ENCODE data around the gene GOLIM4. TPM values are rescaled to one million over a fixed set of nuclear protein-coding genes. Genes with fewer than 3 reads are reported as not detected.

GOLIM4 gene
- total and polyA plus RNA-seq, 7 experiments from 2014 or later: 0.43 to 5.5 (median 1.0) TPM; not detected in 2

DNA sequence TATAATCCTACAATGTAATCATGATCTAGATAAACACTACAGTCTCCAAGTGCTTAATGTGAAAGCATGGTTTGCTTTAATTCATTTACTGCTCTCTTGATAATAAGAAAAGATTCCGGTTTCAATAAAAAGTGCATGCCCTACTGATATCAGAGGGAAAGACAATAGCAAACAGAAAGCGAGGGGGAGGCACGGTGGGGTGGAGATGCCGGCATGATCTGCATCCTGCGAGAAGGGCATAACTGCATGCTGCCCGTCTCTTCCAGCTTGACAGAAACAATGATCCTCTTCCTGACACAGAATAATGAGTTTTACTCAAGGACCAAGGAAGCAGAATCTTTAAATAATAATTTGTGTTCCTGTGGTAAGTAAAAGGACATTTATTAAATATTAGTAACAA lies 51.7 kb downstream of the GOLIM4 start:
- Histone ChIP-seq H3K4me3 (ENCODE audit: low read length) (no peak overlapping the region), H3K27me3 (ENCODE audit: control insufficient read depth in 2 of 2, insufficient read depth in 2 of 2, low read length in 2 of 2) (no peaks in the 10 kb centered on the region), H3K36me3 (ENCODE audit: control insufficient read depth in 2 of 3, insufficient read depth in 3 of 3, low read length in 3 of 3) (no peaks in the 10 kb centered on the region), H3K4me1 (ENCODE audit: control insufficient read depth in 2 of 2, insufficient read depth in 2 of 2, low read length in 2 of 2) (no peaks in the 10 kb centered on the region), H3K27ac (ENCODE audit: low read depth, low read length) (no peak overlapping the region), H3K9me3 (ENCODE audit: control insufficient read depth in 2 of 3, low read length in 3 of 3) (no peaks in the 10 kb centered on the region)
- H3K4me1 Mint-ChIP-seq: no peaks in the 10 kb centered on the region
- H3K9me3 Mint-ChIP-seq: no peaks in the 10 kb centered on the region
- H3K27ac Mint-ChIP-seq: no peak overlapping the region
- ATAC-seq (no peak), DNase-seq (no peak)
- CTCF ChIA-PET: no interaction called here
- intact Hi-C loops (cut with micrococcal nuclease): loop anchor here (5.0 to 10.0 kb wide), 2 partner anchors 117 to 1701 kb away; no protein-coding TSS in a partner anchor
- no peaks in the 10 kb centered on the region for H3K36me3 Mint-ChIP-seq
- H3K4me3 Mint-ChIP-seq: no peak overlapping the region
- POLR2A ChIA-PET: no interaction called here
- H3K27me3 Mint-ChIP-seq: peaks cover 0 to 3% (median 0%) of the 10 kb centered on the region in 5 donors

DNA sequence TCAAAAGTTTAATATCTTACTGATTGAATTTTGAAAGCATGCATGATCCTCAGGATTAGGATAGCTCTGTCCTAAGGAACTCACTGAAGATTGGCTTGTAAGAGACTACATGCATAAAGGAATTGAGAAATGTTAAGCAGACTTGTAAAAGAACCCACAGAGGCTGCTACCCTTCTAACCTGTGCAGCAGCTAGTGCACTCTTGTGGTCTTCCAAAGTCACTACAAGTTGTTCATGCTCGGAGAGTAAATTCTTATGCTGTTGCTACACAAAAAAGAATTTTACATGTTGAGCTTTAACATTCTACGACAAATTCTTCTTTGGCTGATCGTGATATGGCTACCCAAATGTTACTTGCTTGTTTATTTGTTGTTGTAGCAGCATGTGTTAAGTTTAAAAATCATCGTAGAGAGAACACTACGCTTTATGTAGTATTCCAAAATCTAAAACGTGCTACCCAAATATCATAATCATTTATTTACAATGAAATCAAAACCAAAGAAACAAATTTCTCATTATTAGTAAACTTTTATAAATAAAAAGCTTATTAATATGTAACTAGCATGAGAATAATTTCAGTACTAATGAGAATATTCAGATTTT lies 55.0 kb downstream of the GOLIM4 start:
- CTCF ChIA-PET: interaction anchor here (0.7 kb wide), 1 partner anchor 345 kb away, joined by 3 read pairs; no protein-coding TSS in a partner anchor
- intact Hi-C loops (cut with micrococcal nuclease): loop anchor here (5.0 to 10.0 kb wide), 2 partner anchors 113 to 1704 kb away; no protein-coding TSS in a partner anchor
- no peaks in the 10 kb centered on the region for H3K9me3 Mint-ChIP-seq
- Histone ChIP-seq H3K4me3 (ENCODE audit: low read length) (no peak overlapping the region), H3K27me3 (ENCODE audit: control insufficient read depth in 2 of 2, insufficient read depth in 2 of 2, low read length in 2 of 2) (no peaks in the 10 kb centered on the region), H3K9me3 (ENCODE audit: control insufficient read depth in 2 of 3, low read length in 3 of 3) (no peaks in the 10 kb centered on the region), H3K36me3 (ENCODE audit: control insufficient read depth in 2 of 3, insufficient read depth in 3 of 3, low read length in 3 of 3) (no peaks in the 10 kb centered on the region), H3K27ac (ENCODE audit: low read depth, low read length) (no peak overlapping the region), H3K4me1 (ENCODE audit: control insufficient read depth in 2 of 2, insufficient read depth in 2 of 2, low read length in 2 of 2) (no peaks in the 10 kb centered on the region)
- no peaks in the 10 kb centered on the region for H3K36me3 Mint-ChIP-seq
- peaks cover 0 to 3% (median 0%) of the 10 kb centered on the region in 5 donors for H3K27me3 Mint-ChIP-seq
- no peaks in the 10 kb centered on the region for H3K4me1 Mint-ChIP-seq
- H3K27ac Mint-ChIP-seq: no peak overlapping the region
- DNase-seq (no peak), ATAC-seq (no peak)
- POLR2A ChIA-PET: no interaction called here
- H3K4me3 Mint-ChIP-seq: no peak overlapping the region

DNA sequence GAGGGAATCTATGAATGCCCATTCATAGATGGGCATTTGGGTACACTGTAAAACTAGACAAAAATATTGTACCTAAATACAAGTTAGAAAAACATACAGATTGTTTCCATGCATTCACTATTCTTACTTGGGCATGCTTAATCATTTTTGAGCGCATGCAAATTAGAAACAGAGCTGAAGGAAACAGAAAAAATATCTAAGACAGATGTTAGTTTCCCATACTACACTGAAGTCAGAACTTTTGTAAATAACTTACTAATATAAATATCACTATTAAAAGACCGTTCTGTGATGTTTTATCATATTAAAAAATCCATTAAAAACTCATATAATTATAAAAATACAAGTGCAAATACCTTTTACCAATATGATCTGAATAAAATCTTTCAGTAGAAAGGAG lies 58.7 kb downstream of the GOLIM4 start:
- Histone ChIP-seq H3K36me3 (ENCODE audit: control insufficient read depth in 2 of 3, insufficient read depth in 3 of 3, low read length in 3 of 3) (no peaks in the 10 kb centered on the region), H3K4me1 (ENCODE audit: control insufficient read depth in 2 of 2, insufficient read depth in 2 of 2, low read length in 2 of 2) (no peaks in the 10 kb centered on the region), H3K4me3 (ENCODE audit: low read length) (no peak overlapping the region), H3K9me3 (ENCODE audit: control insufficient read depth in 2 of 3, low read length in 3 of 3) (no peaks in the 10 kb centered on the region), H3K27me3 (ENCODE audit: control insufficient read depth in 2 of 2, insufficient read depth in 2 of 2, low read length in 2 of 2) (no peaks in the 10 kb centered on the region), H3K27ac (ENCODE audit: low read depth, low read length) (no peak overlapping the region)
- DNase-seq (no peak), ATAC-seq (no peak)
- CTCF ChIA-PET: no interaction called here
- H3K27ac Mint-ChIP-seq: no peak overlapping the region
- intact Hi-C loops (cut with micrococcal nuclease): no loop called here
- H3K36me3 Mint-ChIP-seq: no peaks in the 10 kb centered on the region
- POLR2A ChIA-PET: no interaction called here
- peaks cover 0 to 4% (median 0%) of the 10 kb centered on the region in 5 donors for H3K27me3 Mint-ChIP-seq
- no peaks in the 10 kb centered on the region for H3K4me1 Mint-ChIP-seq
- H3K9me3 Mint-ChIP-seq: peaks cover 0 to 4% (median 0%) of the 10 kb centered on the region in 11 donors
- no peak overlapping the region for H3K4me3 Mint-ChIP-seq

DNA sequence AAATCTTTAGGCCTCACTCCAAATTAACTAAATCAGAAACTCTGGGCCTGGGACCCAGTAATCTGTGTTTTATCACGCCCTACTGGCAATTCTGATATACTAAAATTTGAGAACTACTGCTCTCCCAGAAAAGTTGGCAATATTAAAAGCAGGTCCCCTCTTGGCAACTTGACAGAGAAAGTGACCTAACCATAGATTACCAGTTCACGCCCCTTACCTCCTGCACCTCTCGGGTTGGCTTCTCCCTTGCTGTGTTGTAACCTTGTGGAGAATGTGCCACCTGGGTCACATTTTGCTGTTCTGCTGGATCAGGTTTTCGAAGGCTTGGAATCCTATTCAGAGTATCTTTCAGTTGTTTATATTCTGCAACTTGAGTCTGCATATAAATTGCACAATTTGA lies 59.1 kb downstream of the GOLIM4 start:
- Mint-ChIP-seq H3K4me1 (no peaks in the 10 kb centered on the region), H3K27me3 (peaks cover 0 to 4% (median 0%) of the 10 kb centered on the region in 5 donors), H3K27ac (no peak overlapping the region), H3K4me3 (no peak overlapping the region), H3K36me3 (no peaks in the 10 kb centered on the region), H3K9me3 (peaks cover 0 to 4% (median 0%) of the 10 kb centered on the region in 11 donors)
- ChIA-PET POLR2A (no interaction called here), CTCF (no interaction called here)
- no peak overlapping the region for H3K4me3 ChIP-seq (ENCODE audit: low read length)
- DNase-seq (no peak), ATAC-seq (no peak)
- no peaks in the 10 kb centered on the region for H3K36me3 ChIP-seq (ENCODE audit: control insufficient read depth in 2 of 3, insufficient read depth in 3 of 3, low read length in 3 of 3)
- H3K27ac ChIP-seq (ENCODE audit: low read depth, low read length): no peak overlapping the region
- intact Hi-C loops (cut with micrococcal nuclease): no loop called here
- H3K4me1 ChIP-seq (ENCODE audit: control insufficient read depth in 2 of 2, insufficient read depth in 2 of 2, low read length in 2 of 2): no peaks in the 10 kb centered on the region
- H3K9me3 ChIP-seq (ENCODE audit: control insufficient read depth in 2 of 3, low read length in 3 of 3): no peaks in the 10 kb centered on the region
- no peaks in the 10 kb centered on the region for H3K27me3 ChIP-seq (ENCODE audit: control insufficient read depth in 2 of 2, insufficient read depth in 2 of 2, low read length in 2 of 2)

- Mint-ChIP-seq H3K4me1 (no peaks in the 10 kb centered on the region), H3K4me3 (no peak overlapping the region), H3K36me3 (no peaks in the 10 kb centered on the region)
These were observed 61.4 kb downstream of the GOLIM4 start for GRCh38 chr3:168034152-168034928.

DNA sequence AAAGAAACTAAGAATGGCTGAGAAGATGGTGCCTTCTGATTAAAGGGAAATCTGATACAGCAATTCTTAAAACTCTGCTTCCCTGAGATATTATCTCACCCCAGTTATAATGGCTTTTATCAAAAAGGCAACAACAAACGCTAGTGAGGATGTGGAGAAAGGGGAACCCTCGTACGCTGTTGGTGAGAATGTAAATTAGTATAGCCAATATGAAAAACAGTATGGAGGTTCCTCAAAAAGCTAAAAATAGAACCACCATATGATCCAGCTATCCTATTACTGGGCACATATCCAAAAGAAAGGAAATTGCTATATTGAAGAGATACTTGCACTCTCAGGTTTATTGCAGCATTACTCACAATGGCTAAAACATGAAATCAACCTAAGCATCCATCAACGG lies 65.1 kb downstream of the GOLIM4 start:
- H3K4me1 Mint-ChIP-seq: peaks cover 0 to 19% (median 0%) of the 10 kb centered on the region in 7 donors
- H3K27ac Mint-ChIP-seq: no peak overlapping the region
- Histone ChIP-seq H3K27me3 (ENCODE audit: control insufficient read depth in 2 of 2, insufficient read depth in 2 of 2, low read length in 2 of 2) (no peaks in the 10 kb centered on the region), H3K4me3 (ENCODE audit: low read length) (no peak overlapping the region), H3K9me3 (ENCODE audit: control insufficient read depth in 2 of 3, low read length in 3 of 3) (no peaks in the 10 kb centered on the region), H3K36me3 (ENCODE audit: control insufficient read depth in 2 of 3, insufficient read depth in 3 of 3, low read length in 3 of 3) (no peaks in the 10 kb centered on the region), H3K4me1 (ENCODE audit: control insufficient read depth in 2 of 2, insufficient read depth in 2 of 2, low read length in 2 of 2) (no peaks in the 10 kb centered on the region), H3K27ac (ENCODE audit: low read depth, low read length) (no peak overlapping the region)
- H3K4me3 Mint-ChIP-seq: no peak overlapping the region
- intact Hi-C loops (cut with micrococcal nuclease): no loop called here
- CTCF ChIA-PET: no interaction called here
- peaks cover 0 to 9% (median 0%) of the 10 kb centered on the region in 5 donors for H3K27me3 Mint-ChIP-seq
- peaks cover 0 to 4% (median 0%) of the 10 kb centered on the region in 11 donors for H3K9me3 Mint-ChIP-seq
- ATAC-seq (no peak), DNase-seq (no peak)
- peaks cover 0 to 7% (median 0%) of the 10 kb centered on the region in 5 donors for H3K36me3 Mint-ChIP-seq
- POLR2A ChIA-PET: no interaction called here

More at GRCh38 chr3:168034152-168034928, 61.4 kb downstream of the GOLIM4 start:
- no peaks in the 10 kb centered on the region for H3K27me3 ChIP-seq (ENCODE audit: control insufficient read depth in 2 of 2, insufficient read depth in 2 of 2, low read length in 2 of 2)
- CTCF ChIA-PET: no interaction called here
- Mint-ChIP-seq H3K27ac (no peak overlapping the region), H3K27me3 (peaks cover 0 to 4% (median 0%) of the 10 kb centered on the region in 5 donors), H3K9me3 (peaks cover 0 to 4% (median 0%) of the 10 kb centered on the region in 11 donors)
- intact Hi-C loops (cut with micrococcal nuclease): no loop called here
- POLR2A ChIA-PET: no interaction called here
- DNase-seq (no peak), ATAC-seq (no peak)
- H3K9me3 ChIP-seq (ENCODE audit: control insufficient read depth in 2 of 3, low read length in 3 of 3): no peaks in the 10 kb centered on the region
- H3K4me1 ChIP-seq (ENCODE audit: control insufficient read depth in 2 of 2, insufficient read depth in 2 of 2, low read length in 2 of 2): no peaks in the 10 kb centered on the region
- no peaks in the 10 kb centered on the region for H3K36me3 ChIP-seq (ENCODE audit: control insufficient read depth in 2 of 3, insufficient read depth in 3 of 3, low read length in 3 of 3)
- H3K27ac ChIP-seq (ENCODE audit: low read depth, low read length): no peak overlapping the region
- no peak overlapping the region for H3K4me3 ChIP-seq (ENCODE audit: low read length)

Measured in naive thymus-derived CD4-positive, alpha-beta T cell (primary cell).